Measurements from ENCODE around the gene MED15. TPM values are rescaled to one million over a fixed set of nuclear protein-coding genes. Genes with fewer than 3 reads are reported as not detected.

MED15 gene
- total RNA-seq, 1 experiment from 2014 or later = 19.0 TPM

DNA sequence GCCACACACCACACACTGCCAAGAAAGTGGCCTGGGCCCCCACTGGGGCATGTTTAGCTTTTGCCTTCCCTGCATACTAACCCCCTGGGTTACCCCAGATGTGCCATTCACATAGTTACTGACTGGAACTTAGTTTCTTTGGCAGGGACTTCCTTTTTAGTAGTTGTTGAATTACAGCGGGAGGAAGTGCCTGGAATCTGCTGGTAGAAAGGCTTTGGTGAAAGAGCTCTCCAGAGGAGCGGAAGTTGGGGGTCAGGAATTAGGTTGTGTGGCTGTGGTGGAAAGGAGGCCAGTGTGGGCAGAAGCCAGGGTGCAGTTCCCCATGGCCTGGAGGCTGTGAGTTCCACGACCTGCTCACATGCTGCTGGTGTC is 69.0 kb downstream of the MED15 start:
- DNase-seq (ENCODE audit: low spot score) = no peak
- in situ Hi-C loops (cut with HindIII; ENCODE audit: low sequenced_read_pairs) = no loop called here

- no peak for DNase-seq (ENCODE audit: low spot score)
- in situ Hi-C loops (cut with HindIII; ENCODE audit: low sequenced_read_pairs) = no loop called here
Measured at GRCh38 chr22:20577045-20577444, 69.6 kb downstream of the MED15 start.

DNA sequence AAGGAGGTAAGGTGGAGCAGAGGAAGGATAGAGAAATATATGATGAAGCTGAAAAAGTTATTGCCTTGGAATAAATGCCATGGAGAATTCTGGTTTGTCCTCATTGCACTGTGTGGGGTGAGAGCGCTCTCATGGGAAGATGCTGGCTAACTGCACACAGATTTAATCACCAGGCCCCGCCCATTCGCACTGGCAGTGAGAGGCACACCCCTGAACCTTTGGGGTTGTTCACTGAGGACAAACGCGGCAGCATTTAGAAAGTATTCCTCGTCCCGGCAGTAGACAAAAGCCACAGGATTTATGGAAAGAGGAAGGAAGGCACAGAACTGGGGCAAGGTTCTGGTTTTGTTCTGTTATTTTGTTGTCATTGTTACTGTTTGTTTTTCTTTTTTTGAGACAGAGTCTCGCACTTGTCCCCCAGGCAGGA is 70.2 kb downstream of the MED15 start:
- in situ Hi-C loops (cut with HindIII; ENCODE audit: low sequenced_read_pairs) = no loop called here
- no peak for DNase-seq (ENCODE audit: low spot score)

DNA sequence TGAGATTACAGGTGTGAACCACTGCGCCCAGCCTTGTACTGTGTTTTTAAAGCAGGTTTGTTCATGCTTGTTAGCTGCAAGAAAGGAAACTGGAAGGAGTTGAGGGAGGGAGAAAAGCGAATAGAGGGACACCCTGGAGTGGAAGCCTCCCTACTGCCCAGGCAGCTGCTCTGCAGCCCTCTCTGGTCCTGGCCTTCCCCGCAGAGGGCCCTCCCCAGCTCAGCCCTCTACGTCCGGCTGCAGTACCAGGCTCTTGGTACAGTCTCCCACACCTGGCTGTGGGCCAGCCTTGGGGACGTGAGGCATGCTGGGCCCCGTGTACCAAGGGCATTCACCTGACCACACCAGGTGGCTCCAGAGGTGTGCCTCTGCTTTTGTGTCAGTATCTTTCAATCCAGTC is 70.8 kb downstream of the MED15 start:
- no peak for DNase-seq (ENCODE audit: low spot score)
- in situ Hi-C loops (cut with HindIII; ENCODE audit: low sequenced_read_pairs) = no loop called here

- in situ Hi-C loops (cut with HindIII; ENCODE audit: low sequenced_read_pairs) = no loop called here
- DNase-seq (ENCODE audit: low spot score) = peak; percentile 80
Measured at GRCh38 chr22:20578707-20579106, 71.3 kb downstream of the MED15 start.

DNA sequence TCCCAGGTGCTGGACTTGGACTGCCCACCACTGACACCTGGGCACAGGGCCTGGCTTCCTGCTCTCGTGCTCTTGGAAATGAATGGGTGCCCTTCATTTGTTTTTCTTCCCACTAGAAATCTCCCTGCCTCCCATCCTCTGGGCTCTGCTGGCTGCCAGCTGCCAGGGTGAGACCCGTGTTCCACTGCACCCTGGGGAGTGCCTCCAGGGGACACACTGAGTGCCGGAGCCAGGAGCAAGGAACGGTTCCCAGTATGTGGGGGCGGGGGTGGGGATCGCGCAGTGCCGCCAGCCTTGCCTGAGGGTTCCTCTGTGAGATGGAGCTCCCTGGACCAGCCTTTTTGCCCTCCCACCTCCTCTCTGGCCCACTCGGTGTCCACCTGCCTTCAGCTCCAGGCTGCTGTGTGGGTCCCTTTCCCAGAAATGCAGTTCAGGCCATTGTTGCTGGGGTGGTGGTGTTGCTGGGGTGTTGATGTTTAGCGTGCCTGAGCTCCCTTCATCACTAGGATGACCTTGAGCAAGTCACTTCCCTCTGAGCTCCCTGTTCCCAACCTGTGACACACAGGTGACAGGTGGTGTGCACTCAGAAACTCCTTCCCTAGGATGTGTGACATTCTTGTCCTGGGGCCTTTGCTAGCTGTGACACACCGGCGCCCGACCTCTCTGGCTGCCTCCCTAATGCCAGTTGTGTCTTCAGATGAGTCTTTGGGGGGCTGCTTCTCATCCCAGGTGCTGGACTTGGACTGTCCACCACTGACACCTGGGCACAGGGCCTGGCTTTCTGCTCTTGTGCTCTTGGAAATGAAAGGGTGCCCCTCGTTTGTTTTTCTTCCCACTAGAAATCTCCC is 72.1 kb downstream of the MED15 start:
- in situ Hi-C loops (cut with HindIII; ENCODE audit: low sequenced_read_pairs) = no loop called here

DNA sequence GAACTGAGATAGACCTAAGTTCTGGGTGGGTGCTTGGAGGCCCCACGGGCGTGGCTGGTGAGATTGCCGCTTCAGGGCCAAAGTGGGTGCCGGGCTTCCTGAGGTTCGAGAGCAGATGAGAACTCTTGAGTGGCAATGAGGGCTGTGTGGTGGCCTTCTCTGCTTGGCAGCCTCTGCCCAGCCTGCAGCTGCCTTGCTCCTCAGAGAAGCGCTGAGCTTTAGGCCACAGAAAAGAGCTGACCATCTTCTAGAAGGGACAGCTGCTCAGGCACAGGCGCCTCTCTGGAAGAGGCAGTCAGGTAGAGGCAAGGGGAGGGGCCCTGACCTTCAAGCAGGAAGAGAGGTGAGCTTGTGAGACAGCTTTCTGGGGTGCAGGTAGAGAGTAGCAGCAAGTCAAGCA is 72.8 kb downstream of the MED15 start:
- in situ Hi-C loops (cut with HindIII; ENCODE audit: low sequenced_read_pairs) = no loop called here
- DNase-seq (ENCODE audit: low spot score) = no peak

More for the DNA sequence above, 72.1 kb downstream of the MED15 start:
- DNase-seq (ENCODE audit: low spot score) = no peak

DNA sequence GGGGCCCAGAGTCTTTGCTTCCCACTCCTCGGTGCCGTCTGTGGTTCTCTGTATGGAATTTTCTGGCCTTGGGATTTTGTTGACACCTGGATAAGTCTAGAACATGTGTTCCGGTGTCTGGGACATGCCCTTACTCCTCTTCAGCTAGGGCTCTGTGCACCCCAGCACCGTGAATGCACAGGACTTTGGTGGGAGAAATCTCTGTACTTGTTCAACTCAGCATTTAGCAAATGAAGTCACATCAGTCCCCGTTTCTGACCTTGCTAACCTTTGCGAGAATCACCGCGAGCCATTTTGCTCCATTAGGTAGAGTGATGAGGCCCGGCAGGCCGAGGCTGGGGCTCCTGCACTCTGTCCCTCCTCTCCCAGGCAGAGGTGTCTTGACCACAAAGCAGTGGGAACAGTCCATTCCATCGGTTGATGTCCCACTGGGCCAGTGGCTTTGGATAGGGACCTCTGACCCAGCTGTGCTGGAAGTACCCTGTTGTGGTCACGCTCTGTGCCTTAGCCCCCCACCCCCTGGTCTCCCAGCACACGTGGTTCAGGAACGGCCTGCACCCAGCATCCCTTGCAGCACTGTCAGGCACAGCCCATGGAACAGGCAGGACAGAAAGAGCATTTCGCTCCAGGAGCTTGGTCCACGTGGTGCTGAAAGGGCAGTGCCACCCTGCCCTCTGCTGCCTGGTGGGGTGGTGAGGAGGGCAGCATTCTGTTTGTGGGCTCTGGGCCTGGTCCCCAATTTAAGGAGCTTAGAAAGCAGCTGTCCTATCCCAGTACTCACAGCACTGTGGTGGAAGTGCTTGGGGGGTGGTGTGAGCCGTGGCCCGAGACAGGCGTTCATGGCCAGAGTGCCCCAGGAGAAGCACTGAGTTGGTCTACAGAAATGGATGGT is 73.4 kb downstream of the MED15 start:
- DNase-seq (ENCODE audit: low spot score) = no peak
- in situ Hi-C loops (cut with HindIII; ENCODE audit: low sequenced_read_pairs) = no loop called here

- DNase-seq (ENCODE audit: low spot score) = no peak
- in situ Hi-C loops (cut with HindIII; ENCODE audit: low sequenced_read_pairs) = no loop called here
Measured at GRCh38 chr22:20581503-20582170, 74.2 kb downstream of the MED15 start.

- in situ Hi-C loops (cut with HindIII; ENCODE audit: low sequenced_read_pairs) = no loop called here
- DNase-seq (ENCODE audit: low spot score) = no peak
Measured at GRCh38 chr22:20582171-20582511, 74.7 kb downstream of the MED15 start.

DNA sequence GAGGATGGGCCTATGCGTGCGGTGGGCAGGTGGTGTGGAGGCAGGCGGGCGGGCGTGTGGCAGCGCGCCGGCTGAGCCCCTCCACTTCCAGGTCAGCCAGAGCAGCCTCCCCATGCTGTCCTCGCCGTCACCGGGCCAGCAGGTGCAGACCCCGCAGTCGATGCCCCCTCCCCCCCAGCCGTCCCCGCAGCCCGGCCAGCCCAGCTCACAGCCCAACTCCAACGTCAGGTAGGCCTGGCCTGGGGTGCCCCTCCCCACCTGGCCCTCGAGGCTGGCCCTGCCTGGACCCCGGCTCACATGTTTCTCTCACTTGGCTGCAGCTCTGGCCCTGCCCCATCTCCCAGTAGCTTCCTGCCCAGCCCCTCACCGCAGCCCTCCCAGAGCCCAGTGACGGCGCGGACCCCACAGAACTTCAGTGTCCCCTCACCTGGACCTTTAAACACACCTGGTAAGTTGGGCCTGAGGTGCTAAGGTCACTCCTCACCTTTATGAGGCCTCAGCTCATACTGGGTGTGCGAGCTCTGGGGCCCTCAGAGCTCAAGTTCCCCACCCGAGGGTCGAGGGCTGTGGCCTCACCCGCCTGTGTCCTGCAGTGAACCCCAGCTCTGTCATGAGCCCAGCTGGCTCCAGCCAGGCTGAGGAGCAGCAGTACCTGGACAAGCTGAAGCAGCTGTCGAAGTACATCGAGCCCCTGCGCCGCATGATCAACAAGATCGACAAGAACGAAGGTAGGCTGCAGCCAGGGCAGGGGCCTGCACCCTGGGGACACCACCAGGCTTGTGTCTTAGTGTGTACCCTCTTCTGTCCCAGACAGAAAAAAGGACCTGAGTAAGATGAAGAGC is 75.3 kb downstream of the MED15 start:
- no peak for DNase-seq (ENCODE audit: low spot score)

GRCh38 chr22:20583471-20583922 is 76.1 kb downstream of the MED15 start:
- DNase-seq (ENCODE audit: low spot score) = peak; percentile 53

More for the DNA sequence above, 75.3 kb downstream of the MED15 start:
- in situ Hi-C loops (cut with HindIII; ENCODE audit: low sequenced_read_pairs) = no loop called here

GRCh38 chr22:20584029-20584871 is 76.8 kb downstream of the MED15 start:
- DNase-seq (ENCODE audit: low spot score) = no peak
- in situ Hi-C loops (cut with HindIII; ENCODE audit: low sequenced_read_pairs) = no loop called here

More at GRCh38 chr22:20583471-20583922, 76.1 kb downstream of the MED15 start:
- in situ Hi-C loops (cut with HindIII; ENCODE audit: low sequenced_read_pairs) = no loop called here

DNA sequence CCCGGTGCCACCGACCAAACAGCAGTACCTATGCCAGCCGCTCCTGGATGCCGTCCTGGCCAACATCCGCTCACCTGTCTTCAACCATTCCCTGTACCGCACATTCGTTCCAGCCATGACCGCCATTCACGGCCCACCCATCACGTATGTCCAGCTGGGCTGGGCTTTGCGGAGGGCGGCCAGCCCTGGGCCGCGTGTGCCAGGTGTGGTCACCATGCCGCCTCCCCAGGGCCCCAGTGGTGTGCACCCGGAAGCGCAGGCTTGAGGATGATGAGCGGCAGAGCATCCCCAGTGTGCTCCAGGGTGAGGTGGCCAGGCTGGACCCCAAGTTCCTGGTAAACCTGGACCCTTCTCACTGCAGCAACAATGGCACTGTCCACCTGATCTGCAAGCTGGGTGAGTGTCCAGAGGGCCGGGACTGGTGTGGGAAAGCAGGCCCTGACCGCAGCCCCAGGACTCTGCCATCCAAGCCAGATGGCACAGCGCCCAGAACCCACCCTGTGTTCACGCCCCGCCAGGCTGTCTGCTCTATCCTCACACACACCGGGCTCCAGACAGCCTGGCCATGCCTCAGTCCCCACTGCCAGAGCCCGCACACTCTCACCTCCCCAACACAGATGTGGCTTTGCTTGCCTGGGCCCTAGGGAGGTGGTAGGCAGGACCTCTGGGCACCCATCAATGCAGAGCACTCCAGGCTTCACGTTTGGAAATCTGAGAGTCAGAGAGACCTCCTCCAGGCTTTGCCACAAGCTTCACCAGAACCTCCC is 77.6 kb downstream of the MED15 start:
- DNase-seq (ENCODE audit: low spot score) = no peak
- in situ Hi-C loops (cut with HindIII; ENCODE audit: low sequenced_read_pairs) = no loop called here

DNA sequence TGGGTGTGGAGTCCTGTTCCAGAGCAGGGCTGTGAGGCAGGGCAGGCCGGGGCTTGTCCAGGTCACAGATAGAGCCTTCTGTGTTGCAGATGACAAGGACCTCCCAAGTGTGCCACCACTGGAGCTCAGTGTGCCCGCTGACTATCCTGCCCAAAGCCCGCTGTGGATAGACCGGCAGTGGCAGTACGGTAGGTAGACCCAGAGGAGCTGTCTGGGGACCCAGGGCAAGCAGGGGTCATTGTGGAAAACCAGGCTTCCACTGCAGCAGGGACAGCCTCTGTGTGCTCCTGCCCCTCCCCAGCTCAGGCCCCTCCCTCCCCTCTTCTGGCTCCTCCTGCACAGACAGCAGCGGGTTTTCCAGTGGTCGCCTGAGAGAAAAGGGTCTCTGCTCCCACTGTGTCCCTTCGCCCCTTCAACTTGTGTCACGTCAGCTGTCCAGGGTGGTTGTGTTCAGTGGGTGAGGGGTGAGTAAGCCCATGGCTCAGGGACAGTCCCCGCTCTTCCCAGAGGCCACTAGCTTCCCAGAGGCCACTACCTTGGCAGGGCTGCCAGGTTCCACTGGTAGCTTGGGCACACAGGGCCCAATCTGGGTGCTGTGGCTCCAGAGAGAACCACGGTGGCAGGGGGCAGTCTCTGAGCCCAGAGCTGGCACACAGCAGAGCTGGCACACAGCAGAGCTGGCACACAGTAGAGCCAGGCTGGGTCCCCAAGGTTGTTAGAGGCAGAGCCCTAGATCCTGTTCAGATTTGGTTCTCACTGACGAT is 78.4 kb downstream of the MED15 start:
- DNase-seq (ENCODE audit: low spot score) = peak; percentile 41
- in situ Hi-C loops (cut with HindIII; ENCODE audit: low sequenced_read_pairs) = no loop called here

DNA sequence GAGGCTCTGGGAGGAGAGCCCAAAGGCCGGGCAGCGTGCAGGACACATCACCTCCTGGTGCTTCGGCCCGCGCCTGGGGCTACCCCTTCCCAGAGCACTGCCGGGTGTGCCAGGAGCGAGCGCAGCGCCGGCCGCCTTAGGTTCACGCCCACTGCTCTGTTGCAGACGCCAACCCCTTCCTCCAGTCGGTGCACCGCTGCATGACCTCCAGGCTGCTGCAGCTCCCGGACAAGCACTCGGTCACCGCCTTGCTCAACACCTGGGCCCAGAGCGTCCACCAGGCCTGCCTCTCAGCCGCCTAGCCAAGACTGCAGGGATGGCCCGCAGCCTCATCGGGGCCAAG is 79.0 kb downstream of the MED15 start:
- no peak for DNase-seq (ENCODE audit: low spot score)
- in situ Hi-C loops (cut with HindIII; ENCODE audit: low sequenced_read_pairs) = no loop called here

Data from G401 (cell line).